Sigmoid colon (tissue), 4 donors: ENCODE data around the gene ARRDC4.

Experiments used
- POLR2AphosphoS5 ChIP-seq, 4 donors: sonication (generic); formaldehyde crosslinking; IDR thresholded peaks; one replicate each; pipeline ENCODE4 v1.6.1; 2017; ENCODE audit warnings: antibody characterized with exemption in 4 of 4
- TF ChIP-seq, protein P1 (sequence below), 4 experiments: fragments of 450-650 bp in 3 of 4; fragments of 200-600 bp in 1 of 4; IDR thresholded peaks; one replicate each; pipeline ENCODE4 v1.5.1; 2016 to 2019; ENCODE audit warnings: antibody characterized with exemption in 4 of 4, mild to moderate bottlenecking in 3 of 4, moderate library complexity in 2 of 4

DNA sequence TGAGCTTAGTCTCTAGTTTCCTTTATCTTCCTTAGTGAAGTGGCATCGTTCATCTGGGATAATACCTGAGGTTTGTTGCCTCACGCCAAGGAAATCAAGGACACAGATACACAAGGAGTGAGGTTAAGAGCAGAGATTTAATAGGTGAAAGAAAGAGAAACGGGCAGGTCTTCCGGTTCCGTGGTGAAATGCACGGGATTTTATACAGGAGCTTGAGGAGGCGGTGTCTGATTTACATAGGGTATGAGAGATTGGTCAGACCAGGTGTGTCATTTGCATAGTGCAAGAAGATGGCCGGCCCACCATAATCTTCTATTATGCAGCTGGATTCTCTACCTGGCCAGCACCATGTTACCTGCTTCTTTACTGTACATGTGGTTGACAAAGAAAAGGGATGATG, 17.2 kb downstream of the ARRDC4 start:
- TF ChIP-seq, protein P1, sequence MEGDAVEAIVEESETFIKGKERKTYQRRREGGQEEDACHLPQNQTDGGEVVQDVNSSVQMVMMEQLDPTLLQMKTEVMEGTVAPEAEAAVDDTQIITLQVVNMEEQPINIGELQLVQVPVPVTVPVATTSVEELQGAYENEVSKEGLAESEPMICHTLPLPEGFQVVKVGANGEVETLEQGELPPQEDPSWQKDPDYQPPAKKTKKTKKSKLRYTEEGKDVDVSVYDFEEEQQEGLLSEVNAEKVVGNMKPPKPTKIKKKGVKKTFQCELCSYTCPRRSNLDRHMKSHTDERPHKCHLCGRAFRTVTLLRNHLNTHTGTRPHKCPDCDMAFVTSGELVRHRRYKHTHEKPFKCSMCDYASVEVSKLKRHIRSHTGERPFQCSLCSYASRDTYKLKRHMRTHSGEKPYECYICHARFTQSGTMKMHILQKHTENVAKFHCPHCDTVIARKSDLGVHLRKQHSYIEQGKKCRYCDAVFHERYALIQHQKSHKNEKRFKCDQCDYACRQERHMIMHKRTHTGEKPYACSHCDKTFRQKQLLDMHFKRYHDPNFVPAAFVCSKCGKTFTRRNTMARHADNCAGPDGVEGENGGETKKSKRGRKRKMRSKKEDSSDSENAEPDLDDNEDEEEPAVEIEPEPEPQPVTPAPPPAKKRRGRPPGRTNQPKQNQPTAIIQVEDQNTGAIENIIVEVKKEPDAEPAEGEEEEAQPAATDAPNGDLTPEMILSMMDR (IDR thresholded peaks at IDR 0.05) = no peak
- TF ChIP-seq POLR2AphosphoS5 (IDR thresholded peaks at IDR 0.05) = no peak
